Activated CD4-positive, alpha-beta T cell treated with anti-CD3 and anti-CD28 coated beads, Interleukin-2, amount 50 U/mL, for 1 hour (primary cell): ENCODE data around the gene SSTR1.

ENCODE experiments used
- DNase-seq: peaks from one replicate; pipeline ENCODE4 v3.0.0-alpha.2; 2020

Gene SSTR1

GRCh38 chr14:38203929-38204718 lies 3.6 kb upstream of the SSTR1 start:
- no peak for DNase-seq

- DNase-seq: no peak
These were observed 3.0 kb upstream of the SSTR1 start for GRCh38 chr14:38204719-38205115.

GRCh38 chr14:38205119-38205813 lies 2.4 kb upstream of the SSTR1 start:
- DNase-seq: no peak

GRCh38 chr14:38205949-38206665 lies 1.6 kb upstream of the SSTR1 start:
- no peak for DNase-seq

- DNase-seq: no peak
These were observed 871 bp upstream of the SSTR1 start for GRCh38 chr14:38206689-38207376.

- no peak for DNase-seq
These were observed 348 bp upstream of the SSTR1 start for GRCh38 chr14:38207377-38207735.

GRCh38 chr14:38208618-38209562 lies 1.2 kb downstream of the SSTR1 start:
- no peak for DNase-seq

GRCh38 chr14:38209572-38210557 lies 2.2 kb downstream of the SSTR1 start:
- DNase-seq: no peak

- no peak for DNase-seq
These were observed 3.0 kb downstream of the SSTR1 start for GRCh38 chr14:38210587-38211216.

GRCh38 chr14:38211255-38211735 lies 3.6 kb downstream of the SSTR1 start:
- no peak for DNase-seq

GRCh38 chr14:38212111-38212510 lies 4.4 kb downstream of the SSTR1 start:
- no peak for DNase-seq

GRCh38 chr14:38213001-38213400 lies 5.3 kb downstream of the SSTR1 start:
- DNase-seq: no peak

- DNase-seq: no peak
These were observed 9.8 kb downstream of the SSTR1 start for GRCh38 chr14:38217553-38217952.

- DNase-seq: no peak
These were observed 13.4 kb downstream of the SSTR1 start for GRCh38 chr14:38221077-38221476.

- DNase-seq: no peak
These were observed 16.6 kb downstream of the SSTR1 start for GRCh38 chr14:38224338-38224737.

GRCh38 chr14:38225946-38226345 lies 18.2 kb downstream of the SSTR1 start:
- DNase-seq: no peak

- no peak for DNase-seq
These were observed 18.7 kb downstream of the SSTR1 start for GRCh38 chr14:38226366-38226765.

- no peak for DNase-seq
These were observed 25.5 kb downstream of the SSTR1 start for GRCh38 chr14:38233218-38233617.

- no peak for DNase-seq
These were observed 30.6 kb downstream of the SSTR1 start for GRCh38 chr14:38238332-38238731.

- no peak for DNase-seq
These were observed 31.2 kb downstream of the SSTR1 start for GRCh38 chr14:38238878-38239277.
